Smooth muscle cell (in vitro differentiated cells): ENCODE data around the gene PIF1. TPM values are rescaled to one million over a fixed set of nuclear protein-coding genes. Genes with fewer than 3 reads are reported as not detected.

Experiments used
- DNase-seq: peaks from one replicate; lab custom pipeline; 2025; ENCODE audit not compliant: unreplicated experiment; lab: John Stamatoyannopoulos, UW
- H2AFZ ChIP-seq: fragments of 200-600 bp; sonication (generic); 2 replicates; pipeline ENCODE4 v1.6.0; 2016; ENCODE audit warnings: antibody characterized with exemption, low read depth, mild to moderate bottlenecking
- H3F3A ChIP-seq: fragments of 200-600 bp; sonication (generic); 2 replicates; pipeline ENCODE4 v1.6.0; 2017; ENCODE audit warnings: antibody characterized with exemption, low read depth
- H3K27ac ChIP-seq: fragments of 200-600 bp; sonication (generic); 2 replicates; pipeline ENCODE4 v1.5.1; 2016; ENCODE audit warnings: low read depth, mild to moderate bottlenecking
- H3K27me3 ChIP-seq: fragments of 200-600 bp; sonication (generic); 2 replicates; pipeline ENCODE4 v1.6.1; 2016; ENCODE audit warnings: low read depth, mild to moderate bottlenecking
- H3K36me3 ChIP-seq: fragments of 200-600 bp; sonication (generic); 2 replicates; pipeline ENCODE4 v1.5.1; 2016; ENCODE audit warnings: low read depth
- H3K4me1 ChIP-seq: fragments of 200-600 bp; sonication (generic); 2 replicates; pipeline ENCODE4 v1.5.1; 2016; ENCODE audit warnings: low read depth
- H3K4me2 ChIP-seq: fragments of 200-600 bp; sonication (generic); 2 replicates; pipeline ENCODE4 v1.6.0; 2016; ENCODE audit warnings: mild to moderate bottlenecking
- H3K4me3 ChIP-seq: fragments of 200-600 bp; sonication (generic); 2 replicates; pipeline ENCODE4 v1.5.1; 2016; ENCODE audit warnings: mild to moderate bottlenecking
- H3K79me2 ChIP-seq: fragments of 200-600 bp; sonication (generic); 2 replicates; pipeline ENCODE4 v1.6.0; 2016; ENCODE audit warnings: low read depth, mild to moderate bottlenecking
- H3K9ac ChIP-seq: fragments of 200-600 bp; sonication (generic); 2 replicates; pipeline ENCODE4 v1.6.0; 2016; ENCODE audit warnings: low read depth
- H3K9me3 ChIP-seq: fragments of 200-600 bp; sonication (generic); replicated peaks from 2 replicates; pipeline ENCODE4 v1.5.1; 2016; ENCODE audit warnings: low read depth
- H4K20me1 ChIP-seq: fragments of 200-600 bp; sonication (generic); 2 replicates; pipeline ENCODE4 v1.6.0; 2016; ENCODE audit warnings: low read depth
- CTCF ChIP-seq: fragments of 200-600 bp; sonication (generic); IDR thresholded peaks from 2 replicates; pipeline ENCODE4 v1.5.1; 2017; ENCODE audit warnings: borderline replicate concordance, mild to moderate bottlenecking, antibody characterized with exemption; ENCODE audit not compliant: insufficient read depth, poor library complexity, severe bottlenecking
- WGBS: methylation state at CpG from one replicate; pipeline ENCODE4 v1.1.7; 2016; ENCODE audit warnings: low lambda C conversion rate; 5-methylcytosine and 5-hydroxymethylcytosine counted together
- polyA plus RNA-seq: library from polyadenylated mRNA; unstranded; fragments of >200 nt; fragmentation: Nextera tagmentation; extraction: Ambion mirVana; gene quantifications from 2 replicates; pipeline ENCODE4 v1.2.1, GENCODE V29; 2016
- total RNA-seq: library from RNA; depleted of rRNA; stranded (reverse); fragments of >200 nt; gene quantifications from 2 replicates; pipeline ENCODE4 v1.2.3, GENCODE V29; 2014

PIF1 gene
- total and polyA plus RNA-seq, 2 experiments from 2014 or later = 1.5 to 1.6 TPM

- TF ChIP-seq CTCF = no peak
- no peaks in the 10 kb centered on the region for H3K9me3 ChIP-seq
- no peaks in the 10 kb centered on the region for H3F3A ChIP-seq
- H4K20me1 ChIP-seq = peaks cover 13% of the 10 kb centered on the region
- H3K36me3 ChIP-seq = no peaks in the 10 kb centered on the region
- WGBS = 93% methylated on average over 2 of the region's 2 CpGs
- no peak overlapping the region for H3K4me2 ChIP-seq
- no peak for DNase-seq
- H3K4me3 ChIP-seq = no peak overlapping the region
- no peak overlapping the region for H3K27ac ChIP-seq
- peaks cover 78% of the 10 kb centered on the region for H3K79me2 ChIP-seq
- no peaks in the 10 kb centered on the region for H3K27me3 ChIP-seq
- no peak overlapping the region for H3K9ac ChIP-seq
- H3K4me1 ChIP-seq = no peaks in the 10 kb centered on the region
- H2AFZ ChIP-seq = no peak overlapping the region
Measured at GRCh38 chr15:64770626-64771025, 54.8 kb downstream of the PIF1 start.

- Histone ChIP-seq H3K27me3 (no peaks in the 10 kb centered on the region), H3K4me1 (no peaks in the 10 kb centered on the region), H3K4me3 (no peak overlapping the region), H3K9me3 (no peaks in the 10 kb centered on the region), H3K4me2 (no peak overlapping the region), H3K36me3 (no peaks in the 10 kb centered on the region), H3K27ac (no peak overlapping the region), H3K79me2 (peaks cover 92% of the 10 kb centered on the region), H4K20me1 (peaks cover 17% of the 10 kb centered on the region), H3K9ac (no peak overlapping the region), H3F3A (no peaks in the 10 kb centered on the region), H2AFZ (no peak overlapping the region)
- no peak for TF ChIP-seq CTCF
- DNase-seq = no peak
- WGBS = 95% methylated on average over 7 of the region's 7 CpGs
Measured at GRCh38 chr15:64767203-64767602, 58.2 kb downstream of the PIF1 start.

DNA sequence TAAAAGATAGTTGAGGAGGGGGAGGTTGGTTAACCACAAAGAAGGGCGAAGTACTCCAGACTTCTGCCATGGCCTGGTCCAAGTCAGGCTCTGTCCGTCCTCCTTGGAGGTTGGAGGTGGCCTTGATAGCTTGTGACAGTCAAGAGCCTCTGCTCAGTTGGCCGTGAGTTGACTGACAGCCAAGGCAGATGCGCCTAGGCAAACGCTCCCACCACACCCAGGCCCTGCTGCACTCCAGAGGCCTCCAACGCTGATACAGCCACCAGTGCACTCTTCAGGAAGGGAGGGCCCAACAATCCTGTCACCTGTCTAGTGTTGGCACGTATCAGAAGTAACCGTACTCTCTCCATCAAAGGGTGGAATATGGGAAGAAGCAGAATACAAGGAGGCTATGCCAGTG is 59.4 kb downstream of the PIF1 start:
- TF ChIP-seq CTCF = no peak
- Histone ChIP-seq H3K27me3 (no peaks in the 10 kb centered on the region), H2AFZ (no peak overlapping the region), H3K79me2 (peaks cover 86% of the 10 kb centered on the region), H4K20me1 (peaks cover 19% of the 10 kb centered on the region), H3K36me3 (no peaks in the 10 kb centered on the region), H3K4me2 (no peak overlapping the region), H3K9ac (no peak overlapping the region), H3F3A (no peaks in the 10 kb centered on the region), H3K27ac (no peak overlapping the region), H3K4me1 (no peaks in the 10 kb centered on the region), H3K4me3 (no peak overlapping the region), H3K9me3 (no peaks in the 10 kb centered on the region)
- DNase-seq = no peak
- WGBS = 93% methylated on average over 8 of the region's 8 CpGs

Other genes starting within 250 kb of the PIF1 start
- gene RBPMS2, start 50.1 kb downstream of the PIF1 start, total RNA-seq = 0.81 and 1.5 TPM in 2 replicates
- 22.1 and 22.2 TPM in 2 replicates for gene RBPMS2, start 50.1 kb downstream of the PIF1 start, polyA plus RNA-seq
- gene PLEKHO2, start 16.3 kb upstream of the PIF1 start, total RNA-seq = 7.9 and 13.7 TPM in 2 replicates
- gene PLEKHO2, start 16.3 kb upstream of the PIF1 start, polyA plus RNA-seq = 16.3 and 20.0 TPM in 2 replicates
- 1.3 and 1.7 TPM in 2 replicates for gene ANKDD1A, start 86.3 kb upstream of the PIF1 start, total RNA-seq
- gene ANKDD1A, start 86.3 kb upstream of the PIF1 start, polyA plus RNA-seq = 2.8 and 5.6 TPM in 2 replicates
- gene SPG21, start 164.3 kb upstream of the PIF1 start, total RNA-seq = 84.8 and 94.4 TPM in 2 replicates
- 95.0 and 110 TPM in 2 replicates for gene SPG21, start 164.3 kb upstream of the PIF1 start, polyA plus RNA-seq
- 16.8 and 19.9 TPM in 2 replicates for gene MTFMT, start 204.0 kb upstream of the PIF1 start, total RNA-seq
- 11.3 and 15.5 TPM in 2 replicates for gene MTFMT, start 204.0 kb upstream of the PIF1 start, polyA plus RNA-seq
- not detected in 2 replicates for gene SLC51B, start 219.7 kb upstream of the PIF1 start, total RNA-seq
- gene SLC51B, start 219.7 kb upstream of the PIF1 start, polyA plus RNA-seq = not detected in 2 replicates
- gene RASL12, start 242.3 kb upstream of the PIF1 start, total RNA-seq = 8.7 and 11.8 TPM in 2 replicates
- 14.6 and 15.0 TPM in 2 replicates for gene RASL12, start 242.3 kb upstream of the PIF1 start, polyA plus RNA-seq